Ovary (tissue), 9 donors: ENCODE measurements around the gene CNOT3. TPM values are rescaled to one million over a fixed set of nuclear protein-coding genes. Genes with fewer than 3 reads are reported as not detected.
A peak's percentile ranks its signal among the peaks of the same experiment; 100 is the strongest.

Experiments
- DNase-seq, 5 donors: peaks; one replicate each; pipeline ENCODE4 v3.0.0-alpha.2; 2019 to 2020
- H3K27ac ChIP-seq, 2 donors: fragments of 200-600 bp; one replicate each; pipeline versions ENCODE4 v1.5.1 to v1.8.0; 2019 to 2022
- H3K27me3 ChIP-seq: fragments of 200-600 bp; one replicate; pipeline ENCODE4 v1.8.0; 2022
- H3K36me3 ChIP-seq: fragments of 200-600 bp; sonication (generic); one replicate; pipeline ENCODE4 v1.5.1; 2019
- H3K4me1 ChIP-seq: one replicate; pipeline ENCODE4 v1.8.1; 2013; ENCODE audit warnings: mild to moderate bottlenecking, moderate library complexity; ENCODE audit not compliant: insufficient read depth
- H3K4me3 ChIP-seq: fragments of 200-600 bp; sonication (generic); one replicate; pipeline ENCODE4 v1.5.1; 2017
- H3K9me3 ChIP-seq, 2 donors: fragments of 200-600 bp in 1 of 2; sonication (generic) in 1 of 2; one replicate each; pipeline versions ENCODE4 v1.5.1 to v1.8.1; 2013 to 2019; ENCODE audit warnings: mild to moderate bottlenecking in 1 of 2, moderate library complexity in 1 of 2
- EP300 ChIP-seq: sonication (generic); formaldehyde crosslinking; IDR thresholded peaks from one replicate; pipeline ENCODE4 v1.6.1; 2017; ENCODE audit warnings: antibody characterized with exemption
- POLR2A ChIP-seq: fragments of 450-650 bp; IDR thresholded peaks from one replicate; pipeline ENCODE4 v1.6.1; 2017; ENCODE audit warnings: antibody characterized with exemption, mild to moderate bottlenecking, moderate library complexity
- WGBS, 3 donors: extraction: QIAGEN DNeasy Blood & Tissue Kit in 1 of 3; methylation state at CpG; one replicate each; pipeline versions ENCODE4 v1.1.5 to v1.1.7; 2013 to 2017; 5-methylcytosine and 5-hydroxymethylcytosine counted together
- intact Hi-C, 4 donors: fragments of 100-400 bp; cut with DNase I; formaldehyde crosslinking; loops; one replicate each; pipeline versions ENCODE4 v1.11.0 to v1.15.1; 2022 to 2023
- polyA plus RNA-seq, 2 donors: library from polyadenylated mRNA; stranded (reverse); fragments of 200-250 nt in 1 of 2; fragments of 350-450 nt in 1 of 2; fragmentation: Illumina TruSeq in 1 of 2; extraction: RNeasy Lipid Tissue Mini Kit (QIAGEN cat#74804) in 1 of 2; gene quantifications; one replicate each; pipeline ENCODE4 v1.2.3, GENCODE V29; 2013 to 2014
- total RNA-seq, 7 donors: library from RNA; depleted of rRNA in 2 of 7; stranded (reverse); fragments of >200 nt in 2 of 7; fragmentation: NEBNext Ultra II Directional in 3 of 7; extraction: Animal tissue kit (Norgen Biotek cat#: 25700) in 3 of 7; gene quantifications; one replicate each; pipeline versions ENCODE4 v1.1.0 to v1.2.4, GENCODE V29; 2016 to 2023
- TF ChIP-seq, protein P1 (sequence below), 3 donors: fragments of 450-650 bp in 2 of 3; fragments of 200-600 bp in 1 of 3; IDR thresholded peaks; one replicate each; pipeline versions ENCODE4 v1.5.1 to v1.8.0; 2016 to 2022; ENCODE audit warnings: antibody characterized with exemption in 3 of 3, mild to moderate bottlenecking in 1 of 3
- donor health status: DM: no; HTN: no; CAD: no; lungs with moderate emphysema.
- donor health status: DM: no; HTN: no; CAD: no.
- donor health status: Bipolar disorder and iron deficiency.
- donor health status: DM: yes; HTN: yes; CAD: no.
- donor health status: DM: no; HTN: no; CAD: no.
- donor health status: DM: yes; HTN: yes; CAD: no.

The CNOT3 gene
- total and polyA plus RNA-seq, 9 donors = 14.4 to 65.6 (median 41.6) TPM

DNA sequence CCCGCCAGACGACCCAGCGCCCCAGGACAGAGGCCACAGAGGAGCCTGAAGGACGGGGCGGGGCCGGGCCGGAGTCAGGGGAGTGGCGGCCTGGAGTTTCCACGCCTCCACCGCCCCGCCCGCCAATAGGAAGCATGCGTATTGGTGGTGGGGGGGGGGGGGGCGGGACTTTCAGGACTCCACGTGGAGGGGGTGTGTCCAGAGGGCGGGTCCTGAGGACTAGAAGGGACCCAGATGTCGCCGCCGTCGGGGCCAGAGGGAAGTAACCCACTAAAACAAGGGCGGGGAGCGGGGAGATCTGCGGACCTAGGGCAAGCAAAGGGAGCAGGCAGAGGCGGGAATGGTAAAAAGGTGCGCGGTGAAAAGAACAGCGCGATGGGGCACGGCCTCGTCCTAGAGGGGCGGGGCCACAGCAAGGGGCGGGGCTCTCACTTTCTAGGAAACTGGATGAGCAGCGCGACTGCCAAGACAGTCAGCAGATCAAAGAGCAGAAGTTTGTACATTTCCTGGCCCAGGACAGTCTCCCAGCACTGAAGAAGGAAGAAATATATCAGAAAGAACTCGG is 24.8 kb downstream of the CNOT3 start:
- intact Hi-C loops = loop anchor here in 1 of 4 donors (5.0 kb wide), 1 partner anchor 40 kb away; the partner anchor contains the start of gene RPS9
- Histone ChIP-seq H3K27ac (peak overlapping the region in 1 of 2 donors; percentile 14), H3K9me3 (no peaks in the 10 kb centered on the region), H3K36me3 (no peaks in the 10 kb centered on the region), H3K27me3 (no peaks in the 10 kb centered on the region), H3K4me1 (peaks cover 9% of the 10 kb centered on the region), H3K4me3 (peak overlapping the region; percentile 33)
- no peak for TF ChIP-seq EP300
- TF ChIP-seq, protein P1, sequence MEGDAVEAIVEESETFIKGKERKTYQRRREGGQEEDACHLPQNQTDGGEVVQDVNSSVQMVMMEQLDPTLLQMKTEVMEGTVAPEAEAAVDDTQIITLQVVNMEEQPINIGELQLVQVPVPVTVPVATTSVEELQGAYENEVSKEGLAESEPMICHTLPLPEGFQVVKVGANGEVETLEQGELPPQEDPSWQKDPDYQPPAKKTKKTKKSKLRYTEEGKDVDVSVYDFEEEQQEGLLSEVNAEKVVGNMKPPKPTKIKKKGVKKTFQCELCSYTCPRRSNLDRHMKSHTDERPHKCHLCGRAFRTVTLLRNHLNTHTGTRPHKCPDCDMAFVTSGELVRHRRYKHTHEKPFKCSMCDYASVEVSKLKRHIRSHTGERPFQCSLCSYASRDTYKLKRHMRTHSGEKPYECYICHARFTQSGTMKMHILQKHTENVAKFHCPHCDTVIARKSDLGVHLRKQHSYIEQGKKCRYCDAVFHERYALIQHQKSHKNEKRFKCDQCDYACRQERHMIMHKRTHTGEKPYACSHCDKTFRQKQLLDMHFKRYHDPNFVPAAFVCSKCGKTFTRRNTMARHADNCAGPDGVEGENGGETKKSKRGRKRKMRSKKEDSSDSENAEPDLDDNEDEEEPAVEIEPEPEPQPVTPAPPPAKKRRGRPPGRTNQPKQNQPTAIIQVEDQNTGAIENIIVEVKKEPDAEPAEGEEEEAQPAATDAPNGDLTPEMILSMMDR (IDR thresholded peaks at IDR 0.05) = no peak
- TF ChIP-seq POLR2A = no peak
- DNase-seq = peak; percentile 87 to 93 (median 90)
- 0 to 3% (median 2%) methylated on average over 30 to 35 of the region's 35 CpGs for WGBS, 3 donors

DNA sequence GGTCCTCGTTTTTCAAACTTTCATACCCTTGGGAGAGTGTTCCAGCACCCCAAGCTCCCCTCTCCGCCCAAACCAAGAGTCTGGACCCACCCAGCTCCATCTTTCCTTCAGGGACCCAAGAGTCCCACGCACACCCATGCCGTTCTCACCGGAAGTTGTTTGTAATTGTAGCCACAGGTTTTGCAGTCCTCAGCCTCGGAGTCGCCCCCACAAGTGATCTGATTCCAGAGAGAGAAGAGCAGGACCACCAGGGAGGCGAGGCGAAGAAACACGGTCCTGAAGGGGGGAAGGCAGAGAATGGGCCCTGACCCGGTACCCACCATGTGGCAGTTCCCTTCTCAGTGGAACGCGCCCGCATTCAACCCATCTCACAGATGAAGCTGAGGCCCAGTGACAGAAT is 25.3 kb downstream of the CNOT3 start:
- TF ChIP-seq POLR2A (no peak), EP300 (no peak)
- TF ChIP-seq, protein P1 (IDR thresholded peaks at IDR 0.05) = no peak
- intact Hi-C loops = loop anchor here in 1 of 4 donors (5.0 kb wide), 1 partner anchor 39 kb away; the partner anchor contains the start of gene RPS9
- DNase-seq = no peak
- Histone ChIP-seq H3K9me3 (no peaks in the 10 kb centered on the region), H3K36me3 (no peaks in the 10 kb centered on the region), H3K4me1 (peaks cover 9% of the 10 kb centered on the region), H3K4me3 (peak overlapping the region; percentile 33), H3K27ac (peak overlapping the region in 1 of 2 donors; percentile 14), H3K27me3 (no peaks in the 10 kb centered on the region)
- WGBS, 3 donors = 44 to 72% (median 55%) methylated on average over 14 of the region's 14 CpGs

DNA sequence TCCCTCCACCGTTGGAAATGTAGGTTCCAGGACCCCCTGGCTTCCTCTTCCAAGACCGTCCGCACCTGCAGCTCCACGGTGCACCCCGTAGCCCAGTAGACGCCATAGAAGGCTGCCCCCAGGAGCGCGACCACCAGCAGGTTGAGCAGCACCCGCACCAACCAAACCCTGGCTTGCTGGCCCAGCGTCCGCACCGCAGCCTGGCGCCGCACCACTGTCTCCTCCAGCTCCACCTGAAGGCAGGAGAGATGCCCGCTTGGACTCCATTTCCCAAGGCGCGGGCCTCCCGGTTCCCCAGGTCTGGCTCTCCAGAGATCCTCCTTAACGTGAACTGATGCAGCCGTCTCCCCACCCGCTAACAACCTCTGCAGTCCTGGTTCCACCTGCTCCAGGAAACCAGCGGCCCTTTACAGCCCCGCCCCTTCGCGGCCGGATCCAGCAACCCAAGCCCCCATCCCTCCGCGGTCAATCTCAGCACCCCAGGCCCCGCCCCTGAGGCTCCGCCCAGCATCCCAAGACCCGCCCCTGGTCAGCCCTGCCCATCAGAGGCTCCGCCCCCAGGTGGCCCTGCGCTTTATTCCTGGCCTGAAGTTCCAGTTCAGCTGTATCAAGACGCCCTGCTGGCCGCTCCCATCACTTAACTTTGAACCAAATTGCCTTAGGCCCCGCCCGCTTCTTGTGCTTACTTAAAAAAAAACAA is 27.0 kb downstream of the CNOT3 start:
- no peaks in the 10 kb centered on the region for H3K36me3 ChIP-seq
- no peak for TF ChIP-seq EP300
- no peaks in the 10 kb centered on the region for H3K9me3 ChIP-seq
- no peaks in the 10 kb centered on the region for H3K27me3 ChIP-seq
- H3K4me3 ChIP-seq = no peak overlapping the region
- peak in 3 of 5 donors; percentile 61 to 73 (median 64) for DNase-seq
- peaks cover 7% of the 10 kb centered on the region for H3K4me1 ChIP-seq
- intact Hi-C loops = loop anchor here in 2 of 4 donors (5.0 kb wide), 2 partner anchors 38 to 68 kb away; partner anchors contain the start of gene RPS9 (in 1 of the 2)
- 6 to 10% (median 6%) methylated on average over 32 to 37 of the region's 37 CpGs for WGBS, 3 donors
- no peak overlapping the region for H3K27ac ChIP-seq

DNA sequence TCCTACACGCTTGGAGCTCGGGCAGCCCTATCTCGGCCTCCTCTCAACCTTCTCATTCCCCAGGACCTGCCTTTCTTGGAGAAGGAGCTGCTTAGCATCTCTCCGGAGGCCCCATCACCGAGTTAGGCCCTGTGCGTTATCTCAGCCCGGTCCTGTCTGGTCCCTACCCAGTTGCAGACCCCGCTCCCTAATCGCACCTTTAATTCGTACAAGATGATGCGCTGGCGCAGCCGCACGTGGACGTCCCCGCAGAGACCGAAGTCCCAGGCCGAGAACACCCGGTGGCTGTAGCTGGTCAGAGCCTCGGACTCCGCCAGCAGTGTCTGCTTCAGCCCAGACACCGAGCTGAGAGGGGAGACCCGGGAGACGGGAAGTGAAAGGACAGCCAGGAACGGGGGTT is 27.7 kb downstream of the CNOT3 start:
- Histone ChIP-seq H3K4me3 (no peak overlapping the region), H3K27ac (no peak overlapping the region), H3K4me1 (peaks cover 7% of the 10 kb centered on the region), H3K9me3 (no peaks in the 10 kb centered on the region), H3K27me3 (no peaks in the 10 kb centered on the region), H3K36me3 (no peaks in the 10 kb centered on the region)
- no peak for DNase-seq
- intact Hi-C loops = loop anchor here in 1 of 4 donors (5.0 kb wide), 1 partner anchor 67 kb away; no protein-coding TSS in a partner anchor
- no peak for TF ChIP-seq EP300
- TF ChIP-seq, protein P1 (IDR thresholded peaks at IDR 0.05) = no peak
- TF ChIP-seq POLR2A = no peak
- WGBS, 3 donors = 86 to 89% (median 87%) methylated on average over 25 of the region's 25 CpGs
